Liver (tissue), 3 donors: ENCODE results near the gene RGS9BP.

Source experiments
- JUND ChIP-seq, 2 donors: IDR thresholded peaks; 2 replicates each; pipeline ENCODE4 v1.6.1; 2016; ENCODE audit warnings: antibody characterized with exemption in 2 of 2
- REST ChIP-seq: IDR thresholded peaks from 2 replicates; pipeline ENCODE4 v1.6.1; 2016; ENCODE audit warnings: antibody characterized with exemption, mild to moderate bottlenecking
- TAF1 ChIP-seq: conservative IDR thresholded peaks from 2 replicates; pipeline ENCODE4 v1.6.1; 2016; ENCODE audit warnings: antibody characterized with exemption, mild to moderate bottlenecking
- YY1 ChIP-seq: IDR thresholded peaks from 2 replicates; pipeline ENCODE4 v1.6.1; 2016; ENCODE audit warnings: antibody characterized with exemption, mild to moderate bottlenecking
- TF ChIP-seq, protein P1 (sequence below): fragments of 150-350 bp; IDR thresholded peaks from 2 replicates; pipeline ENCODE4 v1.5.1; 2017; ENCODE audit warnings: improper control_type of control experiment, low read depth, low read length; ENCODE audit not compliant: missing input control
- TF ChIP-seq, protein P2 (sequence below): IDR thresholded peaks from 2 replicates; pipeline ENCODE4 v1.6.1; 2016; ENCODE audit warnings: antibody characterized with exemption
- donor health status: healthy.
- donor health status: healthy.

DNA sequence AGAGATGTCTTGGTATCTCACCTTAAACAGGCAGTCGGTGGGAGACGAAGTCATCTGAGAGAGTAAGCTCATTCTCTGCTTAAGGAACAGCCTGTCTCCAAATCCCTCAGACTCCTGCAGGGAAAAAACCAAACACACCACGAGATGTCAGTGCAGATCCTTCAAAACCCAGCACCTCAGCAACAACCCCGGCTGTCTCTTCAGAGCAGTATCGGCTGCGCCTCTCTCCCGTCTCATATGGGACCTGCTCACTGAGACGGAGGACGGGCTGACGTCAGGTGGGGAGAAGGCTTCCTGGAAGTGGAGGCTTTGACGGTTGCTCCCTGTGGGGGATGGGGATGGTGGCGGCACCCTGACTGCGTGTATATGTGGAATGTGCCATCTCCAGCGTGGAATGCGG lies 44.3 kb upstream of the RGS9BP start:
- TF ChIP-seq, protein P1, sequence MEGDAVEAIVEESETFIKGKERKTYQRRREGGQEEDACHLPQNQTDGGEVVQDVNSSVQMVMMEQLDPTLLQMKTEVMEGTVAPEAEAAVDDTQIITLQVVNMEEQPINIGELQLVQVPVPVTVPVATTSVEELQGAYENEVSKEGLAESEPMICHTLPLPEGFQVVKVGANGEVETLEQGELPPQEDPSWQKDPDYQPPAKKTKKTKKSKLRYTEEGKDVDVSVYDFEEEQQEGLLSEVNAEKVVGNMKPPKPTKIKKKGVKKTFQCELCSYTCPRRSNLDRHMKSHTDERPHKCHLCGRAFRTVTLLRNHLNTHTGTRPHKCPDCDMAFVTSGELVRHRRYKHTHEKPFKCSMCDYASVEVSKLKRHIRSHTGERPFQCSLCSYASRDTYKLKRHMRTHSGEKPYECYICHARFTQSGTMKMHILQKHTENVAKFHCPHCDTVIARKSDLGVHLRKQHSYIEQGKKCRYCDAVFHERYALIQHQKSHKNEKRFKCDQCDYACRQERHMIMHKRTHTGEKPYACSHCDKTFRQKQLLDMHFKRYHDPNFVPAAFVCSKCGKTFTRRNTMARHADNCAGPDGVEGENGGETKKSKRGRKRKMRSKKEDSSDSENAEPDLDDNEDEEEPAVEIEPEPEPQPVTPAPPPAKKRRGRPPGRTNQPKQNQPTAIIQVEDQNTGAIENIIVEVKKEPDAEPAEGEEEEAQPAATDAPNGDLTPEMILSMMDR = no peak
- TF ChIP-seq REST (no peak), JUND (IDR thresholded peaks at IDR 0.05) (no peak), TAF1 (no peak), YY1 (no peak)
- TF ChIP-seq, protein P2, sequence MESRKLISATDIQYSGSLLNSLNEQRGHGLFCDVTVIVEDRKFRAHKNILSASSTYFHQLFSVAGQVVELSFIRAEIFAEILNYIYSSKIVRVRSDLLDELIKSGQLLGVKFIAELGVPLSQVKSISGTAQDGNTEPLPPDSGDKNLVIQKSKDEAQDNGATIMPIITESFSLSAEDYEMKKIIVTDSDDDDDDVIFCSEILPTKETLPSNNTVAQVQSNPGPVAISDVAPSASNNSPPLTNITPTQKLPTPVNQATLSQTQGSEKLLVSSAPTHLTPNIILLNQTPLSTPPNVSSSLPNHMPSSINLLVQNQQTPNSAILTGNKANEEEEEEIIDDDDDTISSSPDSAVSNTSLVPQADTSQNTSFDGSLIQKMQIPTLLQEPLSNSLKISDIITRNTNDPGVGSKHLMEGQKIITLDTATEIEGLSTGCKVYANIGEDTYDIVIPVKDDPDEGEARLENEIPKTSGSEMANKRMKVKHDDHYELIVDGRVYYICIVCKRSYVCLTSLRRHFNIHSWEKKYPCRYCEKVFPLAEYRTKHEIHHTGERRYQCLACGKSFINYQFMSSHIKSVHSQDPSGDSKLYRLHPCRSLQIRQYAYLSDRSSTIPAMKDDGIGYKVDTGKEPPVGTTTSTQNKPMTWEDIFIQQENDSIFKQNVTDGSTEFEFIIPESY = no peak
